GM21423 (cell line): ENCODE measurements around the gene AUTS2.
"Not testable (repeated sequence)": the region's sequence is repeated elsewhere in the genome, so short reads cannot be mapped to it uniquely, and the experiment has no call there.

Source experiments
- ATAC-seq: cut with Tn5 transposase; IDR thresholded peaks from one replicate; pipeline ENCODE4 v1.9.1; 2021; ENCODE audit warnings: mild to moderate bottlenecking, moderate library complexity; ENCODE audit not compliant: unreplicated experiment

AUTS2 gene

DNA sequence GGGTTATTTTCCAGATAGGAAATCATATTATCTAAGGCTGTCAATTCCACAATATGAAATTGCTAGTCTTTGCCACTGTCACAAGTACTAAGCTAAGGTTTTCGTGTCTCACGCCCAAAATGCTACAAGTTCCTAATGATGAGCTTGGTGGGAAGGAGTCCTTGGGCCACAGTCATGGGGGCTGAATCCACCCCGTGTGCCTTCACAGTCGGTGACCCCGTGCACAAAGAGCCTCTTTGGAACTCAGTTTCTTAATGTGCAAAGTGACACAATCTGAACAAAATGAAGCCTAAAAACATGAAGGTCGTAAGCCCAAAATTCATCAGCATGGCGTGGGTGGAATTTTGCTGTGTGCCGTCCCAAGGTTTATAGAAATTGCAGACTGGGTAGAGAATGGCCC, 1196.7 kb downstream of the AUTS2 start:
- ATAC-seq: no peak

GRCh38 chr7:70795948-70796347, 1197.7 kb downstream of the AUTS2 start:
- ATAC-seq: no peak

DNA sequence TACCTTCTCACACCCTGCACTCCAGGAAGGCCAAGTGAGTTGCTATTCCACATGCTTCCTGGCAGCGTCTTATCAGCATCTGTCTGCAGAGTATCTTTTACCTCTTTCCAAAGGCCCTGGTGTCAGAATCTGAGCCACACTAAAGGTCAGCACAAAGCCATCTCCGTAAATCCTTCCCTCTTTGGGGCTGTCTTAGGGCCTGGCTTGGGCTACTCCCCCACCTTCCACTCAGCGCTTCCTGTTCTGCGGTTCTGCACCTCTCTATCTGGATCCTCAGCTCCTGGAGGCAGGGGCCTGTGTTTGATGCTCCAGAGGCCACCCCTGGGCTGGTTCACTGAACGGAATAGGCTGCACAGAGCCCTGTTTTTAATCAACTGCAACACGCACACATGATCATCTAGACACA, 1198.8 kb downstream of the AUTS2 start:
- ATAC-seq: no peak

- no peak for ATAC-seq
Measured at GRCh38 chr7:70799841-70800405, 1201.6 kb downstream of the AUTS2 start.

GRCh38 chr7:70805360-70805759, 1207.1 kb downstream of the AUTS2 start:
- ATAC-seq: no peak

DNA sequence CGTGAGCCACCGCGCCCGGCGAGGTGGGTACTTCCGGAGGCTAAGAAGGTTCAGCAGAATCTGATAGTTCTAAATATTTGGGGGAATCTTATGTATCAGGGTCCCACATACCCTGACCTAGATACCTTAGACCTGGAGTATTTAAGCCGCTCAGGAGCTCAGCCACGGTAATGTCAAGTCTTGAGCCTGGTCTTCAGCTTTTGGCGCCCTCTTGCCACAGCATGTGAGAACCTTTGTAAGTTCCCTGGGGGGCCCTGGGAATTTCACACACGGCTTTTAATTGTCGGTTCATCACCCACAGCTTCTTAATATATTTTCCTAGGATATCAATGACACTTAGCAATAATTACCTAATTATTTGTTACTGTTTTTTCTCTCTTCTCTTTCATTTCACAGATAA, 1209.4 kb downstream of the AUTS2 start:
- ATAC-seq: no peak

DNA sequence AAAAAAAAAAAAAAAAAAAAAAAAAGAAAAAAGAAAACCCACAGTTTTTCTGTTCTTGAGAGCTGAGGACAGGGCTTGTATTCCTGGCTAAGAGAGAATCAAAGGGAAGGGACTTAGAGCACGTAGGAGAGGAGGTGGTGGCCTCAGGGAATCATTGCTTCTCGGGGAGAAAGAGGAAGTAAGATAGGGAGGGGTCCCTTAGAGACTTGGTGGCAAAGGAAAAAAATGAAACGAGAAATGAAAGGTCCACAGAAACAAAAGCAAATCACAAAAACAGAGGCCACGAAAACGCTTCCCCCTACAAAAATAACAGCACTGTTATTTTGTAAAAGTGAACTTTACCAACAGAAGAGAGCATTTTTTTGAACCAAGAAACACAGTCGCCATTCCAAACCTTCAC, 1210.6 kb downstream of the AUTS2 start:
- no peak for ATAC-seq

DNA sequence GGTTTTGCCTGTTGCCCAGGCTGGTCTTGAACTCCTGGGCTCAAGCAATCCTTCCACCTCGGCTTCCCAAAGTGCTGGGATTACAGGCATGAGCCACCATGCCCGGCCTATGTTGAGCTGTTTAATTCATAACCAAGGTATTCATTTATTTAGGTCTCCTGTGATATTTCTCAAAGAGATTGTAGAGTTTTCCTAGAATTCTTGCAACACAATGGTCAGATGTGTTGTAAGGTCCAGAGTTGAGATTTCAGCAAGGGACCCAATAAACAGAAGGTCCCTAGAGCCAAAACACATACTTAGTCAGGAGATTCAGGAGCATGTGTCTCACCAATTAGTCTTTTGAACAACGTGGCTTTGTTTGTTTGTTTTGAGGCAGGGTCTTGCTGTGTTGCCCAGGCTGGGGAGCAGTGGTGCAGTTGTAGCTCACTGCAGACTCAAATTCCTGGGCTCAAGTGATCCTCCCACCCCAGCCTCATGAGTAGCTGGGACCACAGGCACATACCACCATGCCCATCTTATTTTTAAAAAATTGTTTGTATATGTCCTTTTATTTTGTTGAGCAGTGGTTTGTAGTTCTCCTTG, 1212.4 kb downstream of the AUTS2 start:
- no peak for ATAC-seq

GRCh38 chr7:70812511-70812910, 1214.2 kb downstream of the AUTS2 start:
- ATAC-seq: no peak

DNA sequence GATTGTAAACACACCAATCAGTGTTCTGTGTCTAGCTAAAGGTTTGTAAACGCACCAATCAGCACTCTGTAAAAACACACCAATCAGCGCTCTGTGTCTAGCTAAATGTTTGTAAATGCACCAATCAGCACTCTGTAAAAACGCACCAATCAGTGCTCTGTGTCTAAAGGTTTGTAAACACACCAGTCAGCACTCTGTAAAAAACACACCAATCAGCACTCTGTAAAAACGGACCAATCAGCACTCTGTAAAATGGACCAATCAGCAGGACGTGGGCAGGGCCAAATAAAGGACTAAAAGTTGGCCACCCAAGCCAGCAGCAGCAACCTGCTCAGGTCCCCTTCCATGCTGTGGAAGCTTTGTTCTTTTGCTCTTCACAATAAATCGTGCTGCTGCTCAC, 1224.2 kb downstream of the AUTS2 start:
- ATAC-seq: not testable (repeated sequence)

DNA sequence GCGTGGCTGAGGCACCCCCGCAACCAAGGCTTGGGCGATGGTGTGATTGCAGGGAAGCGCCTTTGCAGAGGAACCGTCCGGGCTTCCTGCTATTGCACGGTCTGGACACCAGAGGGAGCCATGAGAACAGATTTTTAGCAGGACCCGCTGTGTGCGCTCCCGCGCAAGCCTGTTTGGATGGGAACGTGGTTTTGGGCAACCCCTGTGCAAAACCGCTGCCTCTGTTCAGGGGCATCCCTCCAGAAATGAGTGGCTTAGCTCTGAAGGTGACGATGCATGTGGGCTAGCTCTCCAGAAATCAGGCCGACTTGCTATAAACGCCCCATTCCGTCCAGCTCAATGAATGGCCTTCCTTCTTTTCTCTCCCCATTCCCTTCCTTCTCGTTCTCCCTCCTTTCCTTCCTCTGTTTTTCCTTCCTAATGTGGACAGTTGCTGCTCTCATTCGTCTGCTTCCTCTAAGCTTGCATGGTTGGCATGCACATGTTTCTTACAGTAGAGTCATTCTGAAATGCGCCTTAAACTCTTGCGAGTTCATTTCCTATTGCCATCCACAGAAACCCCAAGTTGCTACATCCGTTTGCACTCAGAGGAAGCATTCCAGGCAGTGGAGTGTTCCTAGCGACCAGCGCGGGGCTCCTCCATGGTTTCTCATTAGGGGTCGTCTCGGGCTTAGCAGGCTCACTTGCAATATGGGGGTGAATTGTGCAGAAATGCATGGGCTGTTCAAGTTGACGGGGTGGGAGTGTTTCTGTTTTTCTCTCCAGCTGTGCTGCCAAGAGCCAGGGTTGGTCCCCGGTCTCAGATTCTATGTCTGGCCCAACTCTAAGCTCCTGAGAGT, 1231.2 kb downstream of the AUTS2 start:
- no peak for ATAC-seq

DNA sequence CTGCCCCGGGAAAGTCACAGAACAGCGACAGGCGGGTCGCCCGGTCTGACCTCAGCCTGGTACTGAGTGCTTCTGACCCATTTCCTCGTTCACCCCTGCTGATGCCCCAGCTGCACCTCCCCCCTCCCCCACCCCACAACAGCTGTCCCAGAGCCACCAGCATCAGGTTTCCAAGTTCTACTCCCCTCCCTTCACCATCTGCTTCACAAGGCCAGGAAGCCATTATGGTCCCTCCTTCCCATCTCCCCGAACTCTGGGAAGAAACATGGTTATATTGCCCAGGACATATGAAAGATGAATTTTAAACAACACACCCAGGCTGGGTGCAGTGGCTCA, 1231.8 kb downstream of the AUTS2 start:
- ATAC-seq: no peak

- no peak for ATAC-seq
Measured at GRCh38 chr7:70830426-70830825, 1232.2 kb downstream of the AUTS2 start.

DNA sequence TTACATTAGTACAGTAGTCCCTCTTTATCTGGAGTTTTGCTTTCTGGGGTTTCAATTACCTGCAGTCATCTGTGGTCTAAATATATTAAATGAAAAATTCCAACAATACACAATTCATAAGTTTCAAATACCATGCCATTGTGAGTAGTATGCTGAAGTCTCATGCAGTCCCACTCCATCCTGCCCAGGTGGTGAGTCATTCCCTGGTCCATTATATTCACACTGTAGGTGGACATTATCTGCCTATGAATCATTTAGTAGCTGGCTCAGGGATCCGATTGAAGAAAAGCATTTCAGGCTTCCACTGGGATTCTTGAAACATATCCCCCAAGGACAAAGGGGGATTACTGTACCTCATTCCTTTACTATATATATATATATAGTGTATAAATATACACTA, 1235.5 kb downstream of the AUTS2 start:
- no peak for ATAC-seq

- no peak for ATAC-seq
Measured at GRCh38 chr7:70834424-70834823, 1236.1 kb downstream of the AUTS2 start.

DNA sequence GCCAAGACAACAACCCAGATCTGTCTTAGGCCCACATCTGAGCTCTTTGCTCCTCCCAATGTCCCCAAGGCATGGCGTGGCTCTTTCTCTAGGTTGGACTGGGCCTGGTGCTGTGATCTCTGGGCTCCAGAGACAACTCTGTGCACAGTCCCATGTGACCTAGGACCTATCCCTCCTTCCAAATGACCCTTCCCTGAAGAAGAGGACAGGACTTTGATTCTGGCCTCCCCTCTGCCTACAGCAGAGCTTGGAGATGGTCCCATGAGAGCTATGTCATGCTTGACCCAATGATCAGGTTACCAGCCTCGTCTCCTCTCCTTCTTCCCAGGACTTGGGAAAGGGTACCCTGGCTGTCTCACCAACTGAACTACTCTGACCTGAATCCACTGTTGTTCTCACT, 1237.4 kb downstream of the AUTS2 start:
- ATAC-seq: no peak

- no peak for ATAC-seq
Measured at GRCh38 chr7:70836279-70836678, 1238.0 kb downstream of the AUTS2 start.

GRCh38 chr7:70836946-70837345, 1238.7 kb downstream of the AUTS2 start:
- ATAC-seq: no peak

- no peak for ATAC-seq
Measured at GRCh38 chr7:70837589-70837988, 1239.3 kb downstream of the AUTS2 start.

- no peak for ATAC-seq
Measured at GRCh38 chr7:70838292-70838907, 1240.1 kb downstream of the AUTS2 start.
